Endothelial cell of umbilical vein (primary cell): ENCODE data around the gene CYP3A4. TPM values are rescaled to one million over a fixed set of nuclear protein-coding genes. Genes with fewer than 3 reads are reported as not detected.

Source experiments
- BruUV-seq: library from RNA; stranded (reverse); fragments of 400-500 nt; replicated peaks from 2 replicates; lab custom pipeline; 2021; lab: Mats Ljungman, UMichigan
- CTCF ChIA-PET: fragments of 300-600, 350-600 bp; sonication (Branson Sonifier 250); formaldehyde crosslinking; loops from one replicate; lab custom pipeline; 2021; ENCODE audit warnings: antibody characterized with exemption, inconsistent platforms; lab: Charles Lee
- POLR2A ChIA-PET: fragments of 300-600, 350-600 bp; sonication (Branson Sonifier 250); formaldehyde crosslinking; loops from one replicate; lab custom pipeline; 2021; ENCODE audit warnings: antibody characterized with exemption, inconsistent platforms; lab: Charles Lee
- DNase-seq: peaks from one replicate; pipeline ENCODE4 v3.0.0-alpha.2; 2011; ENCODE audit warnings: low read depth, low spot score
- FAIRE-seq: peaks from 2 replicates; lab custom pipeline; 2011; peaks lifted over from hg19 to GRCh38; lab: Jason Lieb, UNC
- H2AFZ ChIP-seq: 2 replicates; pipeline ENCODE4 v1.6.0; 2012; ENCODE audit warnings: low read depth, low read length, control low read depth, inconsistent platforms
- H3K27ac ChIP-seq: 2 replicates; pipeline ENCODE4 v1.5.1; 2011; ENCODE audit warnings: low read depth, mild to moderate bottlenecking, control low read depth, low read length, moderate library complexity; ENCODE audit not compliant: insufficient read depth
- H3K27me3 ChIP-seq, 2 experiments: 2 replicates each; pipeline versions ENCODE4 v1.6.0 to v1.6.1; 2011; ENCODE audit warnings: low read length in 2 of 2, mixed read lengths in 1 of 2; ENCODE audit not compliant: control insufficient read depth in 2 of 2, insufficient read depth in 2 of 2
- H3K36me3 ChIP-seq, 2 experiments: 2 replicates in 1 of 2; 3 replicates in 1 of 2; pipeline ENCODE4 v1.5.1; 2011; ENCODE audit warnings: low read length in 2 of 2, mild to moderate bottlenecking in 1 of 2, moderate library complexity in 1 of 2; ENCODE audit not compliant: control insufficient read depth in 2 of 2, insufficient read depth in 2 of 2; ENCODE audit errors: extremely low read depth in 1 of 2
- H3K4me1 ChIP-seq: 3 replicates; pipeline ENCODE4 v1.5.1; 2011; ENCODE audit warnings: mild to moderate bottlenecking, low read length; ENCODE audit not compliant: control insufficient read depth, insufficient read depth; ENCODE audit errors: extremely low read depth
- H3K4me2 ChIP-seq: 2 replicates; pipeline ENCODE4 v1.6.1; 2011; ENCODE audit warnings: low read length, control low read depth, mixed read lengths; ENCODE audit not compliant: insufficient read depth
- H3K4me3 ChIP-seq, 3 experiments: fragments of 200-600 bp in 1 of 3; sonication (generic), shearing (Covaris generic) in 1 of 3; replicated peaks in 1 of 3; 2 replicates each; pipeline ENCODE4 v1.5.1; 2011 to 2016; ENCODE audit warnings: control low read depth in 3 of 3, low read length in 3 of 3, mild to moderate bottlenecking in 2 of 3, inconsistent platforms in 1 of 3, low read depth in 1 of 3, moderate library complexity in 1 of 3; ENCODE audit not compliant: insufficient read depth in 1 of 3
- H3K79me2 ChIP-seq: 2 replicates; pipeline ENCODE4 v1.6.0; 2012; ENCODE audit warnings: low read length, inconsistent platforms; ENCODE audit not compliant: control insufficient read depth, insufficient read depth
- H3K9ac ChIP-seq: replicated peaks from 2 replicates; pipeline ENCODE3; 2011; ENCODE audit warnings: low read length, control low read depth; ENCODE audit not compliant: insufficient read depth; ENCODE audit errors: extremely low read depth
- H3K9me1 ChIP-seq: replicated peaks from 3 replicates; pipeline ENCODE4 v1.6.0; 2011; ENCODE audit warnings: mild to moderate bottlenecking, low read length; ENCODE audit not compliant: control insufficient read depth, insufficient read depth; ENCODE audit errors: extremely low read depth
- H3K9me3 ChIP-seq: replicated peaks from 2 replicates; pipeline ENCODE4 v1.5.1; 2012; ENCODE audit warnings: low read length, inconsistent platforms; ENCODE audit not compliant: control insufficient read depth, insufficient read depth
- H4K20me1 ChIP-seq: replicated peaks from 2 replicates; pipeline ENCODE3; 2011; ENCODE audit warnings: mild to moderate bottlenecking, low read length; ENCODE audit not compliant: control insufficient read depth, insufficient read depth; ENCODE audit errors: extremely low read depth
- EZH2 ChIP-seq: IDR thresholded peaks from 2 replicates; pipeline ENCODE4 v1.6.1; 2012; ENCODE audit warnings: borderline replicate concordance, low read depth, mild to moderate bottlenecking, moderate library complexity, low read length, inconsistent platforms; ENCODE audit not compliant: severe bottlenecking
- FOS ChIP-seq: IDR thresholded peaks from 2 replicates; pipeline ENCODE4 v1.6.1; 2011; ENCODE audit warnings: mild to moderate bottlenecking, low read length, moderate library complexity, borderline replicate concordance; ENCODE audit not compliant: insufficient read depth
- GATA2 ChIP-seq: IDR thresholded peaks from 2 replicates; pipeline ENCODE4 v1.7.0; 2011; ENCODE audit warnings: low read depth, mild to moderate bottlenecking, moderate library complexity, mixed read lengths, low read length; ENCODE audit not compliant: insufficient read length, insufficient read depth
- JUN ChIP-seq: IDR thresholded peaks from 2 replicates; pipeline ENCODE4 v1.6.1; 2011; ENCODE audit warnings: borderline replicate concordance, low read depth; ENCODE audit not compliant: insufficient read length, insufficient read depth
- MYC ChIP-seq: IDR thresholded peaks from one replicate; pipeline ENCODE4 v1.6.1; 2011; ENCODE audit warnings: mild to moderate bottlenecking, low read depth, low read length
- POLR2A ChIP-seq: IDR thresholded peaks from 2 replicates; pipeline ENCODE4 v1.6.1; 2012; ENCODE audit warnings: low read depth, mild to moderate bottlenecking, control low read depth, low read length
- POLR2AphosphoS5 ChIP-seq: IDR thresholded peaks from 2 replicates; pipeline ENCODE4 v1.6.1; 2012; ENCODE audit warnings: low read depth, mild to moderate bottlenecking, control low read depth, low read length, moderate library complexity; ENCODE audit not compliant: insufficient read depth
- dilution Hi-C: fragments of 300-500 bp; cut with MboI; formaldehyde crosslinking; loops from one replicate; pipeline ENCODE4 v1.15.0; 2019; ENCODE audit warnings: low sequenced_read_pairs; ENCODE audit not compliant: extremely low pct_ligation_motif_present
- intact Hi-C: fragments of 100-400 bp; cut with micrococcal nuclease; formaldehyde crosslinking; loops from one replicate; pipeline ENCODE4 v1.10.0; 2022
- polyA plus RNA-seq, 4 experiments: library from polyadenylated mRNA; depleted of rRNA in 3 of 4; stranded (reverse) in 3 of 4; unstranded in 1 of 4; fragments of >200 nt; gene quantifications; 2 replicates each; pipeline versions ENCODE4 v1.2.1 to v1.2.3, GENCODE V29; 2011 to 2012; ENCODE audit warnings: missing spikeins in 1 of 4
- total RNA-seq: library from RNA; stranded (reverse); gene quantifications from 2 replicates; pipeline ENCODE4 v1.2.3, GENCODE V29; 2021
- TF ChIP-seq, protein P1 (sequence below), 2 donors: IDR thresholded peaks; 1 replicate in 1 of 2; 2 replicates in 1 of 2; pipeline ENCODE4 v1.5.1; 2011; ENCODE audit warnings: low read length in 2 of 2, mild to moderate bottlenecking in 2 of 2, moderate library complexity in 2 of 2, control low read depth in 1 of 2, inconsistent platforms in 1 of 2, low read depth in 1 of 2; ENCODE audit not compliant: insufficient read depth in 1 of 2; ENCODE audit errors: extremely low read depth in 1 of 2
- TF ChIP-seq, protein P2 (sequence below): IDR thresholded peaks from 2 replicates; pipeline ENCODE4 v1.6.1; 2011; ENCODE audit not compliant: insufficient read depth, insufficient read length

Gene CYP3A4
- total and polyA plus RNA-seq, 2 donors (not counting 3 experiments of a cell fraction or from before 2014, with no cell fraction given), result not detected

DNA sequence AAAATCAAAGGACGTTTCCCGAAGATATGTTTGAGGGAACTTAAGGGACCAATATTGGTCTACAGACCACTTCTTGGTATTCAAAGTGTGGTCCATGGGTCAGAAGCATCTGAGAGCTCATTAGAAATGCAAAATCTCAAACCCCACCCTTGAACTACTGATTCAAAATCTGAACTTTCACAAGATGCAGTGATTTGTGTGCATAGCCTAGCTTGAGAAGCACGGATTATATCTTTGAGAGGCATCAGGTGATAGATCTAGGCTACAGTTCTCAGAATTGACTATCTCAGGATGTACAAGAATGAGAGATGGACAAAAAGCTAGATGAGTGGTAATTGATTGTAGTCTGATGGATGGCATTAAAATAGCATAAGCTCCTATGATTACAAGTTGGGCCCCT, 19.5 kb downstream of the CYP3A4 start:
- Histone ChIP-seq H4K20me1 (no peaks in the 10 kb centered on the region), H3K9ac (no peak overlapping the region), H2AFZ (no peak overlapping the region), H3K27me3 (peaks cover 8 to 10% of the 10 kb centered on the region in 2 experiments), H3K9me1 (no peaks in the 10 kb centered on the region), H3K27ac (no peak overlapping the region), H3K4me1 (no peaks in the 10 kb centered on the region), H3K79me2 (no peaks in the 10 kb centered on the region), H3K4me3 (no peak overlapping the region), H3K36me3 (no peaks in the 10 kb centered on the region), H3K4me2 (no peak overlapping the region), H3K9me3 (no peaks in the 10 kb centered on the region)
- dilution Hi-C loops, result no loop called here
- no TSS peak for BruUV-seq
- no peak for TF ChIP-seq FOS
- no peak for TF ChIP-seq POLR2A
- TF ChIP-seq, protein P1, sequence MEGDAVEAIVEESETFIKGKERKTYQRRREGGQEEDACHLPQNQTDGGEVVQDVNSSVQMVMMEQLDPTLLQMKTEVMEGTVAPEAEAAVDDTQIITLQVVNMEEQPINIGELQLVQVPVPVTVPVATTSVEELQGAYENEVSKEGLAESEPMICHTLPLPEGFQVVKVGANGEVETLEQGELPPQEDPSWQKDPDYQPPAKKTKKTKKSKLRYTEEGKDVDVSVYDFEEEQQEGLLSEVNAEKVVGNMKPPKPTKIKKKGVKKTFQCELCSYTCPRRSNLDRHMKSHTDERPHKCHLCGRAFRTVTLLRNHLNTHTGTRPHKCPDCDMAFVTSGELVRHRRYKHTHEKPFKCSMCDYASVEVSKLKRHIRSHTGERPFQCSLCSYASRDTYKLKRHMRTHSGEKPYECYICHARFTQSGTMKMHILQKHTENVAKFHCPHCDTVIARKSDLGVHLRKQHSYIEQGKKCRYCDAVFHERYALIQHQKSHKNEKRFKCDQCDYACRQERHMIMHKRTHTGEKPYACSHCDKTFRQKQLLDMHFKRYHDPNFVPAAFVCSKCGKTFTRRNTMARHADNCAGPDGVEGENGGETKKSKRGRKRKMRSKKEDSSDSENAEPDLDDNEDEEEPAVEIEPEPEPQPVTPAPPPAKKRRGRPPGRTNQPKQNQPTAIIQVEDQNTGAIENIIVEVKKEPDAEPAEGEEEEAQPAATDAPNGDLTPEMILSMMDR (IDR thresholded peaks at IDR 0.05; ENCODE audit: extremely low read depth in 1 of 2, insufficient read depth in 1 of 2, low read depth in 1 of 2, low read length in 2 of 2), result no peak
- TF ChIP-seq POLR2AphosphoS5, result no peak
- TF ChIP-seq EZH2, result no peak
- TF ChIP-seq GATA2, result no peak
- no peak for TF ChIP-seq JUN
- TF ChIP-seq, protein P2, sequence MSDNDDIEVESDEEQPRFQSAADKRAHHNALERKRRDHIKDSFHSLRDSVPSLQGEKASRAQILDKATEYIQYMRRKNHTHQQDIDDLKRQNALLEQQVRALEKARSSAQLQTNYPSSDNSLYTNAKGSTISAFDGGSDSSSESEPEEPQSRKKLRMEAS, result no peak
- TF ChIP-seq MYC, result no peak
- CTCF ChIA-PET, result no interaction called here
- FAIRE-seq (no peak), DNase-seq (no peak)
- POLR2A ChIA-PET, result no interaction called here
- intact Hi-C loops, result no loop called here
